ENCODE results near the gene CEP152.
A peak's percentile ranks its signal among the peaks of the same experiment; 100 is the strongest.
"Not testable (repeated sequence)": the region's sequence is repeated elsewhere in the genome, so short reads cannot be mapped to it uniquely, and the experiment has no call there.

CEP152 gene, protein sequence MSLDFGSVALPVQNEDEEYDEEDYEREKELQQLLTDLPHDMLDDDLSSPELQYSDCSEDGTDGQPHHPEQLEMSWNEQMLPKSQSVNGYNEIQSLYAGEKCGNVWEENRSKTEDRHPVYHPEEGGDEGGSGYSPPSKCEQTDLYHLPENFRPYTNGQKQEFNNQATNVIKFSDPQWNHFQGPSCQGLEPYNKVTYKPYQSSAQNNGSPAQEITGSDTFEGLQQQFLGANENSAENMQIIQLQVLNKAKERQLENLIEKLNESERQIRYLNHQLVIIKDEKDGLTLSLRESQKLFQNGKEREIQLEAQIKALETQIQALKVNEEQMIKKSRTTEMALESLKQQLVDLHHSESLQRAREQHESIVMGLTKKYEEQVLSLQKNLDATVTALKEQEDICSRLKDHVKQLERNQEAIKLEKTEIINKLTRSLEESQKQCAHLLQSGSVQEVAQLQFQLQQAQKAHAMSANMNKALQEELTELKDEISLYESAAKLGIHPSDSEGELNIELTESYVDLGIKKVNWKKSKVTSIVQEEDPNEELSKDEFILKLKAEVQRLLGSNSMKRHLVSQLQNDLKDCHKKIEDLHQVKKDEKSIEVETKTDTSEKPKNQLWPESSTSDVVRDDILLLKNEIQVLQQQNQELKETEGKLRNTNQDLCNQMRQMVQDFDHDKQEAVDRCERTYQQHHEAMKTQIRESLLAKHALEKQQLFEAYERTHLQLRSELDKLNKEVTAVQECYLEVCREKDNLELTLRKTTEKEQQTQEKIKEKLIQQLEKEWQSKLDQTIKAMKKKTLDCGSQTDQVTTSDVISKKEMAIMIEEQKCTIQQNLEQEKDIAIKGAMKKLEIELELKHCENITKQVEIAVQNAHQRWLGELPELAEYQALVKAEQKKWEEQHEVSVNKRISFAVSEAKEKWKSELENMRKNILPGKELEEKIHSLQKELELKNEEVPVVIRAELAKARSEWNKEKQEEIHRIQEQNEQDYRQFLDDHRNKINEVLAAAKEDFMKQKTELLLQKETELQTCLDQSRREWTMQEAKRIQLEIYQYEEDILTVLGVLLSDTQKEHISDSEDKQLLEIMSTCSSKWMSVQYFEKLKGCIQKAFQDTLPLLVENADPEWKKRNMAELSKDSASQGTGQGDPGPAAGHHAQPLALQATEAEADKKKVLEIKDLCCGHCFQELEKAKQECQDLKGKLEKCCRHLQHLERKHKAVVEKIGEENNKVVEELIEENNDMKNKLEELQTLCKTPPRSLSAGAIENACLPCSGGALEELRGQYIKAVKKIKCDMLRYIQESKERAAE (N-terminal part only)

GRCh38 chr15:48810414-48811324, at the start of gene CEP152:
Gene CEP152 (minus strand): TSS chr15:48811069. CDS start chr15:48805649, 5,420 bp downstream.
- H3K4me3 ChIP-seq: peak within 1 kb of the TSS; percentile 84 to 93 (median 87)
- H3K27ac ChIP-seq: peak within 1 kb of the TSS; percentile 45 to 95 (median 87); a peak in 21 of 22 replicates
- peak within 1 kb of the TSS; percentile 79 to 94 (median 86) for H3K4me2 ChIP-seq
- H3K27me3 ChIP-seq: no peaks in the 10 kb centered on the region
- H3K9me3 ChIP-seq (replicated peaks in 1 of 11): no peaks in the 10 kb centered on the region
- peaks cover 0 to 15% (median 2%) of the 10 kb centered on the region in 11 experiments; a peak in 4 of 22 replicates for H4K20me1 ChIP-seq
- no peak for TF ChIP-seq Cebpa-rat (IDR thresholded peaks at IDR 0.05)
- no peaks in the 10 kb centered on the region; a peak in 1 of 22 replicates for H3K36me3 ChIP-seq
- peak within 1 kb of the TSS; percentile 83 to 94 (median 90) for H3K9ac ChIP-seq
- H3K4me1 ChIP-seq: peaks cover 32 to 49% (median 41%) of the 10 kb centered on the region in 10 experiments

DNA sequence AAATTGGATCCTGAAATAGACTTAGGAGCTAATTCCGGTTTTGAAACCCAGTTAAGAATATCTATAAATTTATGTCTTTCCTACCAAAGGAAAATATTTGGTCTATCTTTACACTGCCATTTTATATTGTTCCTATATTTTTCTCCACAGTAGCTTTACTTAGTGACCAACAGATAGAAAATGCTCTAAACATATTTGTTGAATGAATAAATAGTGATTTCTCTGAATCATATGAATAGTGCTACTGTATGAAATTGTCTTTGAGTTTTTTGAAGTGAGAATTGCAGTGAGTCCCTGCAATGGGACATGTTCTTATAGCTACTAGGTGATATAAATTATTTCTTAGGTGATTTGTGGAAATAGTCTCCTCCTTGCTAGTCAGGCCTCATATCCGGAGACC, 48.6 kb upstream of the CEP152 start:
- no peaks in the 10 kb centered on the region for H3K36me3 ChIP-seq
- no peaks in the 10 kb centered on the region for H3K9me3 ChIP-seq (replicated peaks in 1 of 11)
- no peak overlapping the region for H3K4me2 ChIP-seq
- H3K4me3 ChIP-seq: no peak overlapping the region
- no peaks in the 10 kb centered on the region for H4K20me1 ChIP-seq
- H3K9ac ChIP-seq: no peak overlapping the region
- H3K4me1 ChIP-seq: peaks cover 0 to 17% (median 5%) of the 10 kb centered on the region in 10 experiments; a peak in 10 of 20 replicates
- H3K27ac ChIP-seq: no peak overlapping the region
- no peaks in the 10 kb centered on the region for H3K27me3 ChIP-seq
- no peak for TF ChIP-seq Cebpa-rat (IDR thresholded peaks at IDR 0.05)

DNA sequence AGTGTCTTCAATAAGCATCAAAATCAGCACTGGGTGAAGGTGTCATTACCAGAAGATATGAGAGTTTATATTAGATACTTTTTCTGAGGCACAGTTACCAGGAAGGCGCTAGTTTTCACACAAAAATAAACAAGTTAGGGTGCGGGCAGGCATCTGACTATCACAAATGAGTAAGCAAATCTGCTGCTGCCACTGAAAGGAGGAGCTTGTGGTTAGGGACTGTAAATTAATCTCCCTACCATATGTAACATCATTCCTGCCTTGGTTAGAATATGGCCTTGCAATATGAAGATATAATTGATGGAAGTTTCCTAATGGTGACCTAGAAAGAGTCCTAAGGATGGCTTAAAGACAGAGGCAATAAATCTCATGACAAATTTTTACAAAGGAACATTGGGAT, 47.5 kb upstream of the CEP152 start:
- H3K9ac ChIP-seq: no peak overlapping the region
- H3K4me2 ChIP-seq: peak overlapping the region in 3 of 11 experiments; percentile 4 to 29 (median 8); a peak in 5 of 22 replicates
- H3K4me1 ChIP-seq: peaks cover 0 to 17% (median 5%) of the 10 kb centered on the region in 10 experiments; a peak in 10 of 20 replicates
- H3K9me3 ChIP-seq (replicated peaks in 1 of 11): peaks cover 0 to 2% (median 0%) of the 10 kb centered on the region in 11 experiments; a peak in 1 of 22 replicates
- TF ChIP-seq Cebpa-rat (IDR thresholded peaks at IDR 0.05): no peak
- H3K27me3 ChIP-seq: no peaks in the 10 kb centered on the region
- no peaks in the 10 kb centered on the region for H3K36me3 ChIP-seq
- H4K20me1 ChIP-seq: no peaks in the 10 kb centered on the region
- peak overlapping the region in 2 of 11 experiments; percentile 13 to 15; a peak in 1 of 22 replicates for H3K27ac ChIP-seq
- H3K4me3 ChIP-seq: no peak overlapping the region

GRCh38 chr15:48856942-48857341, 46.1 kb upstream of the CEP152 start:
- Histone ChIP-seq H3K27ac (no peak overlapping the region), H4K20me1 (no peaks in the 10 kb centered on the region), H3K27me3 (no peaks in the 10 kb centered on the region), H3K4me2 (no peak overlapping the region), H3K4me1 (peaks cover 0 to 9% (median 0%) of the 10 kb centered on the region in 10 experiments; a peak in 2 of 20 replicates), H3K9ac (no peak overlapping the region), H3K4me3 (no peak overlapping the region), H3K36me3 (no peaks in the 10 kb centered on the region), H3K9me3 (replicated peaks in 1 of 11) (peaks cover 0 to 6% (median 0%) of the 10 kb centered on the region in 11 experiments; a peak in 1 of 22 replicates)
- TF ChIP-seq Cebpa-rat (IDR thresholded peaks at IDR 0.05): no peak

DNA sequence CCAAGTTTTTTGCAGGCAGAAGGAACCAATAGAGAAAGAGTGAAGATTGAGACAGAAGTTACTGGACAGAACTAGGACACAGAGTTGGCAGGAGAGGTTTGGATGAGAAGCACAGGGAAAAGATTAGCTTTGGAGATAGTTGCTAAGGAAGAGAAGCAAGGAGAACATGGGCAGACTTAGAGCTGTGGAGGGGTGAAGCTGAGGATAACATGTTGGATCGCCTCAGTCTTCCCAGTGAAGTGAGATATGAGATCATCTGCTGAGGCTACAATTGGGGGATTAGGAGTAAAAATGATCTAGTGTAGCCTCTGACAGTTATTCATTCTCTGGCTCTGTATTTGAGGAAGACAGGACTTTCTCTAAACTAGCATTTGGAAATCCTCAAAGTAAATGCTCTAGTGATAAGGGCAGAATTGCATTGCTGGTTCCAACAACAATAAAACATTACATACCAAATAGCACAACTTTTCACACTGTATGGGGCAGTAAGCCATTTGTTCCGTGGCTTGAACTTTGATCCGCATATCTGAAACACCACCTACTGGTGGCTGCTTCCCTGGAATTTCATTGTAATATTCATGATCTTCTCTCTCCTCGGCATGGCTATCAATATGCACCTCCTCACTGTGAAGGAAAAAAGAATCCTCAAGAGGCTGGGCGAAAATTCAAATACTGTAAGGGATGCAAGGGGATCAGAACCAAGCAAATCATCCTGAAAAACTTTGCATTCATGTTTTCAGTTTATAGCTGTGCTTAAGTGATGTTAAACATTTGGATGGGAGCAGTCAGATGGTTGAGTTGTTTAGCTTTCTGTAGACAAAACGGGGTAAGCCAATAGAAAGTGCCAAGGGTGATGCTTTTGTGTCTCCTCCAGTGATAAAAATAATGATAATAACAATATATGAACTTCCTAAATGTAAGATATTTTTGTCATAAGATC, 44.9 kb upstream of the CEP152 start:
- no peak overlapping the region for H3K27ac ChIP-seq
- H3K9me3 ChIP-seq (replicated peaks in 1 of 11): peaks cover 0 to 6% (median 0%) of the 10 kb centered on the region in 11 experiments; a peak in 1 of 22 replicates
- TF ChIP-seq Cebpa-rat (IDR thresholded peaks at IDR 0.05): no peak
- H3K4me2 ChIP-seq: no peak overlapping the region
- H3K4me1 ChIP-seq: peaks cover 0 to 9% (median 0%) of the 10 kb centered on the region in 10 experiments; a peak in 2 of 20 replicates
- no peak overlapping the region for H3K9ac ChIP-seq
- no peaks in the 10 kb centered on the region for H3K27me3 ChIP-seq
- H3K36me3 ChIP-seq: no peaks in the 10 kb centered on the region
- no peaks in the 10 kb centered on the region for H4K20me1 ChIP-seq
- H3K4me3 ChIP-seq: no peak overlapping the region

GRCh38 chr15:48854434-48854833, 43.6 kb upstream of the CEP152 start:
- H3K4me3 ChIP-seq; H4K20me1 ChIP-seq; H3K27me3 ChIP-seq; H3K4me1 ChIP-seq; H3K36me3 ChIP-seq; H3K9ac ChIP-seq; H3K4me2 ChIP-seq; H3K9me3 ChIP-seq (replicated peaks in 1 of 11); H3K27ac ChIP-seq: not testable (repeated sequence)

DNA sequence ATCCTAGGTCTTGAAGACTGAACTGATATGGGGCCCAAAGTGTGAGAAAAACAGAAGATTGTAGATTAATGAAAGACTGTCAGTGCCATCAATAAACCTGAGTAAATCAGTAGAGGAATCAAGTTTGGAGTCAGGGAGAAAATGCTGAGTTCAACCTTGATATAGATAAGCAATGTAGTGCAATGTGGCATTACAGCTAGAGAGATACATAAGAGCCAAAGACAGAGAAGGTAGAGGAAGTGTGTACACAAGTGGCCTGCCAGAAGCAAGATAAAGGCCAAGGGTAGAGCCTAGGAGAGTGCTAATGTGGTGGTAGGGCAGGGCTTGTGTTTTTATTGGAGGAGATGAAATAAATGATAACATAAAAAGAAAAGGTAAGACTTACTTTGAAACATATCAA, 41.1 kb upstream of the CEP152 start:
- no peak for TF ChIP-seq Cebpa-rat (IDR thresholded peaks at IDR 0.05)
- H3K9me3 ChIP-seq (replicated peaks in 1 of 11): peaks cover 0 to 6% (median 0%) of the 10 kb centered on the region in 11 experiments; a peak in 1 of 22 replicates
- H4K20me1 ChIP-seq: no peaks in the 10 kb centered on the region
- no peaks in the 10 kb centered on the region for H3K27me3 ChIP-seq
- H3K36me3 ChIP-seq: no peaks in the 10 kb centered on the region
- H3K4me1 ChIP-seq: no peaks in the 10 kb centered on the region
- no peak overlapping the region for H3K9ac ChIP-seq
- H3K4me2 ChIP-seq: no peak overlapping the region
- H3K4me3 ChIP-seq: no peak overlapping the region
- no peak overlapping the region for H3K27ac ChIP-seq
